DMS 273 treated with DMSO at 0.1 percent for 48 hours (cell line): ENCODE results near the gene TENM4.

Experiments
- DNase-seq: peaks from one replicate; lab custom pipeline; 2025; lab: John Stamatoyannopoulos, UW

Gene TENM4

GRCh38 chr11:79296141-79296540 lies 144.7 kb downstream of the TENM4 start:
- no peak for DNase-seq

- DNase-seq, result no peak
Measured at GRCh38 chr11:79294845-79295731, 145.7 kb downstream of the TENM4 start.

DNA sequence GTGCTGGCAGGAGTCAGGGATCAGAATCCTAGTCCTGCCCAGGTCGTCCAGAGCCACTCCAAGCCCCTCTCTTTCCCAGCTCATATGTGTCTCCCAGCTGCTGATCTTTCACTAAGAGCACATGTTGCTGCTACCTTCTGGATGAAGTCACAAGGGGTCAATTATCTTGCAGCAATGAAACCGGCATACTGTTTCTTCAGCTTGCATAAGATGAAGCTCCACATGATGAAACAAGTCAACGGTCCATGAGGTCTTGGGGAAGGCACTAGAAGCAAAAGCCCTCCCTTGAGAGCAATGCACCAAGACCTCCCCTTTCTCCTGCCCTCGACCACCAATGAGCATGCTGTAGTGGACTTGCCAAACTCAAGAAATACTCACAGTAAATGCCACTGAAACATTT lies 148.9 kb downstream of the TENM4 start:
- no peak for DNase-seq

DNA sequence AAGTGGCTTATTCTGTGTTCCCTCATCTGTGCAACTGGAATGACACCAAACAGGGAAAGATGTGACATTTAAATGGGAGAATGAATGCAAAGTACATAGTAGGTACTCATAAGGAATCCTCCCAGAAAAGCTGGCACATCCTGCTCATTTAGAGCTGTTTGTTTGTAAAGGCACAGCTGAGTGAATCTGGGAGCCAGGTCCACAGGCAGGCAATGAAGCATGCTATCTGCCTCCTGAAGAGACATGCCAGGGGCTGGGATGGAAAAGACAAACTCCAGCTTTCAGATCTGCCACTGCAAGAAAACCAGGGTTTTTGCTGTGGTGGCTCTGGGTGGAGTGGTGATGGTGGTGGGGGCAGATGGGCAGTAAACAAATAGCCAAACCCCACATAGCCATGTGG lies 150.1 kb downstream of the TENM4 start:
- DNase-seq, result no peak

DNA sequence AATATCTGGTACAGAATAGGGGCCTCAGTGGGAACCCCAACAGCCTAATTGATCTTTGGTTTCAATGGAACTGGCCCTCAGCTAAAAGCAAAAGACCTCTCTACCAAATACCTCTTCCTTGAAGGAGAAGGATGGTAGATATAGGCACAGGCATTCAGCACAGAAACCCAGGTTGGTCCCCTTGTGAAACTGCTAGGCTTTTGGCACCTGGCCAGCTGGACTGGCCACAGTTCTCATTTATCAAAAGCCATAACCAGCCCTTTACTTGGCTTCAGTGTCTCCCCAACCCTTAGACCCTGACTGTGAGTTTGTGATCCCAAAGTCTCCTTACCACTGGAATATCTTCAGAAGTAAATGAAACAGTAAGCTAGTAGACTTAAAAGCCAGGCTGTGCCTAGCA lies 152.9 kb downstream of the TENM4 start:
- DNase-seq, result no peak

DNA sequence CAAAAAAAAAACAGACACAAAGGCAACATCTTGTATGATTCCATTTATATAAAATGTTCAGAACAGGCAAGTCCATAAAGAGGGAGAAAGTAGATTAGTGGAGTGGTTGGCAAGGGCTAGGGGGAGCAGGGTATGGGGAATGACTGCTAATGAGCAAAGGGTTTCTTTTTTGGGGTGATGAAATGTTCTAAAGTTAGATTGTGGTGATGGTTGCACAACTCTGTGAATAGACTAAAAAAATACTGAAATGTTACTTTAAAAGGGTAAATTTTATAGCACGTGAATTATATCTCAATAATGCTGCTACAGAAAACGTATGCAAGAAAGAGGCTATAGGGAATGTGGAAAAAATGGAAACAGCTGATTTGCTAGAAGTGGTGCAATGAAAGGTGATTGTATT lies 155.1 kb downstream of the TENM4 start:
- DNase-seq, result no peak

DNA sequence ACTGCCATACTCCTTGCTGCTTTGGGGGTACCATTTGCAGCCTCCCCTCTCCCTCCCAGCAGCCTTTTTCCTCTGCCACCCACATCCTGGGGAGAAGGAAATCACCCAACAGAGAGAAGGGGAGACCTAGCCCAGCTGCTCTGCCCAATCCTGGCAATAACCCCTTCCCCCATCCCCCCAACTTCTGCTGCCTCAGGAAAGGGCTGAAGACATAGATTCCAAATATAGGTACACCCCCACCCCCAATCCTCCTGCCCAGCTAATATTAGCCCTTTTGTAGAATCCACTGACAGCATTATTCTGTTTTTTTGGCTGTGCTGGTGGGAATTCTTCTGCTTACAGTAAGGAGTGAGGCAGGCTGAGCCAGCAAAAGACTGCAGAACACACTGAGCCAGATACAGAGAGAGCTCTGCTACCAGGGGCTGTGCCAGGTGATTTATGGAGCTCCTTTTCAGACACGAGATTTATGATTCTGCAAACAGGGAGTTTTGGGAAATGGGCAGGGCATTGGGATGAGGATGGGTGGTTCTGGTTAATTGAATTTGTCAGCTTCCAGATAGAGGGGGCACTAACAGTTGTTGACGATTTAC lies 164.0 kb downstream of the TENM4 start:
- no peak for DNase-seq

- no peak for DNase-seq
Measured at GRCh38 chr11:79274636-79275331, 166.0 kb downstream of the TENM4 start.

- no peak for DNase-seq
Measured at GRCh38 chr11:79273781-79274180, 167.0 kb downstream of the TENM4 start.

DNA sequence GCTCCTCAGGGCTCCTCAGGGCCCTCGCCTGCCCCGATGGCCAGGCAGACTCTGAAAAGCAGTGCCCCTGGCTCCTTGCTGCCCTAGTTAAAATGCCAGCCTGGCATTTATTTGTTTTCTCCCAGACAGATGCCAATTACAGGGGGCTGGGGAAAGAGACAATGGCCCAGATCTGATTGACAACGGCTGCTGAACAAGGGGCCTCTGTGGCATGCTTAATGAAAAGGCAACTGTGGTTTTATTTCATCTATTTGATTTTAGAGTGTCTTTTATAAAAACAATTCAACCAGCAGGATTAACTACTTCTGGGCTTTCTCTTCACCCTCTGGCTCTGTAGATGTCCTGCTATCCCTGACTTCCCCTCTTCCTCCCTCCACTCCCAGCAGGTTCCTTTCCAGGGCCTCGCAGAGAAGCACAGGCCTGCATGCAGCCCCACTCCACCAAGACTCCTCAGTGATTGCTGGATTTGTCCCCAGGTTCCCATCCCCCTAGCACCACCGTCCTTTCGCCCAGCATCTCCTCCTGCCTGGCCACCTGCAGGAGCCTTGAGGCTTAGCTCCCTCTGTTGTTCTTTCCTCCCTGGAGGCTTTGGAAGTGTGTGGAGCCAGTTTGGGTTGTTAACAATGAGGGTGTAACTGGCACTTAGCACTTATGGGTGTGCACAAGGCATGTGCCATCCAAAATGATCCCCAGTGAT lies 171.1 kb downstream of the TENM4 start:
- DNase-seq, result no peak

DNA sequence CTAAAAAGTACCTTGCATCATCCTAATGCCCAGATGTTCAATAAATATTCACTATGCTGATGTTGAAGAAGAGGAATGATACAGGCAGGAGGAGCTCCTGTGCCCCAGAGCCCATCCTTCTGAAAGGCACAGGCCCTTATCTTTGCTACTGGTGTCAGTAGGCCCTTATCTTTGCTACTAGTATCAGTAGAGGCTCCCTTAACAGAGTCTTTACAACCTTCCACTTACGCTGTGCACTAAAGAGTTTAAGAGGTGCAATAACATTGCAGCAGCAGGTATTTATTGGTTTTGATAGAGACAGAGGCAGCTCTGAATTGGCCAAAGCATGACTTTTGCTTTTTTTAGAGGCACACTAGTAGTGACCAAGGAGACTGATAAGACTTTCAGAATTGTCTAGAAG lies 174.4 kb downstream of the TENM4 start:
- no peak for DNase-seq

- DNase-seq, result no peak
Measured at GRCh38 chr11:79265756-79266322, 175.0 kb downstream of the TENM4 start.

DNA sequence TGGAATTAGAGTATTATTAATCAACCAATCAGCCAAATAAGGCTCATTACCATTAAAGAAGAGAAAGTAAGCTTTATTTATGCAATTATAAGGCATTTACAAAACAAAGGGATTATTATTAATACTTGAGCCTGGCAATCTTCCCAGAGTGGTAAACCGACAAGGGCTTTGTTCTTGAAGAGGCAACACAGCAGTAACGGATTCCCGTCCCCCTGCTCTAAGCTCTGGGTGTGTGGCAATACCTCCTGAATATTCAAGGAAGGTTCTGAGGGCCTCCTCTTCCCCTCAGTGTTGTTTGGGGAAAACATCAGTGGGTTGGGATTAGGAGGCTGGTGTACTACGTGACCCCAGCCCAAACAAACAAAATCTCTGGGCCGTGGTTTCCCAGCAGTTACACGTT lies 176.5 kb downstream of the TENM4 start:
- no peak for DNase-seq

GRCh38 chr11:79263001-79263400 lies 177.8 kb downstream of the TENM4 start:
- DNase-seq, result no peak

- no peak for DNase-seq
Measured at GRCh38 chr11:79262221-79262620, 178.6 kb downstream of the TENM4 start.

DNA sequence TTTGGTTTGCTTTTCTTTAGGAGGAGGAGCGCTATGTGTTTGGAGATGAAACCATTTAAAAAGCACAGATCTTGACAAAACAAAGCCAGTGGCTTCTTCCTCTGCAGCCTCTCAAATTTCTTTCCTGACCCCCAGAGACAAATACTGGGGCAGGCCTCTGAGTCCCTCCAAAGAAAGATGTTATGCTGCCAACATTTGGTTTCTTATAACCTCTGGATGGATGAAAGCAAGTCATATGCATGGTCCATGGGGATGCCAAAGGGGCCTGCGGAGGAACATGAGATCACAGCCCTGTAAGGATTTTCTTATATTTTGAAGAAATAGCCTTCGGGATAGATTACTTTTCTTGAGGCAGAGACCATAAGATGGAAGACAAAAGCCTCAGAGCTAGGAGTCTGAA lies 179.1 kb downstream of the TENM4 start:
- DNase-seq, result no peak

- no peak for DNase-seq
Measured at GRCh38 chr11:79259800-79260199, 181.0 kb downstream of the TENM4 start.

GRCh38 chr11:79258576-79258975 lies 182.3 kb downstream of the TENM4 start:
- no peak for DNase-seq

DNA sequence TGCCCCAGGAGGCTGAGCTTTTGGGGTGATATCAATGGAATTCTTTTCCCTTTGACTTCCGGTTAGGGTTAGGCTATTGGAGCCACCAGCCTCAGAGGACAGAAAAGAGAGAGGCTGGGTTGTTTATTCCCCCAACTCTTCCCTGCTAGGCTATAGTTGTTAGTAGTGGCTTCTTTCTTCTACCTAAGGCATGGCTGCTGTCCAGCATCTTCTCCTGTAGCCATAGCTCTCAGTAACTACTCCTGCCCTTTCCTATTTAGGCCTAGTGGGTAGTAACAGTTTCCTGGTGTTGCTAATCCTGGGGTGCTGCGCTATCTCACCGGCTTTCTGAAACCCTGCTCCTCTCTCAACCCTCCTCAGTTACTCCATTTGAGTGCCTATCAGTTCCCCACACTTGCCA lies 184.9 kb downstream of the TENM4 start:
- no peak for DNase-seq

- no peak for DNase-seq
Measured at GRCh38 chr11:79253280-79253679, 187.6 kb downstream of the TENM4 start.

DNA sequence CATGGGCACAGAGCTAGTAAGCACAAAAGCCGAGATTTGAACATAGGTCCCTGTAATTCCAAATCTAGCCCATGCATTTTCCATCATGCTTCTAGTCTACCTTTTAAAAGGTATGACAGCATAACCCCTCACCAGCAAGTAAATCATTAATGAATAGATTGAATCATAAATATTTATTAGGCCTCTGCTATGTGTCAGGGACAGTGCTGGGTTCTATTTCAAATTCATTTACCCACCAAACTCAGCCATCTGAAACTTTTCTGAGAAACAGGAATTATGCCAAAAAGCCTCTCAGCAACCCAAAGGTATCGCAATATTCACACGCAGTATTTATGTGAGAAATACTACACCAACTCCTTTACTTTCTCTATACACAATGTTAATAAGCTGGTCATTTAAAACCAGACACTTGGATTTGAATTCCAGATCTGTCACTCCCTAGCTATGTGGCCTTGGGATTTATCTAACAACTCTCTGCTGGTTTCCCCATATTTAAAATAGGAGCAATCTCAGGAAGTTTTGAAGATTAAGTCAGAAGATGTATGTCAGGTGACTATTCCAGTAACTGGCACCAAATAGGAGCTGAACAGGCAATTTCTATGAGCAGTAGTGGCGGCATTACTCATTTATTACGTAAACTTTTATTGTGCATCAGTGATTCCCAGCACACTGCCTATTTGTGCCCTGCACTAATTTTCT lies 191.4 kb downstream of the TENM4 start:
- no peak for DNase-seq

DNA sequence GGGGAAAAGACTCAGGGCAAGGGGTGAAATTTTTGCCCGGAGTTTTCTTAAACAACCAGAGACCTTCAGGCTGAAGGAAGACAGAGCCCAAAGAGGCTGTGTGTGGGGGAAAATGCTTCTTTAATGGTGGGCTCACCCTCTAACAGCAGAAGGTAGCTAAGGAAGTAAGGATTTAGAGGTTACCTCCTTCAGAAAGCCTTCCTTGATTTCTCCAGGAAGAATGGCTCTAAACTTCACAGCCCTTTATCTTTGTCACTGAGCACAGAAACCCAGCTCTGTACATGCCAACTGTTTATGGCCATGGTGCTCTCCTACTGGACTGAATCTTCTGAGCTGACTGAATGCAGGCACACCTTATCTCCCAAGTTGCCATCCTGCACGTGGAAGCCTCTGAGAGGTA lies 196.0 kb downstream of the TENM4 start:
- no peak for DNase-seq
